H9 (cell line): ENCODE results near the gene ZNF664. TPM values are rescaled to one million over a fixed set of nuclear protein-coding genes. Genes with fewer than 3 reads are reported as not detected.

Source experiments
- DNase-seq: peaks from one replicate; pipeline ENCODE4 v3.0.0-alpha.2; 2017
- H2AFZ ChIP-seq: one replicate; pipeline ENCODE4 v1.6.1; 2013; ENCODE audit warnings: mild to moderate bottlenecking, low read length, control low read depth, moderate library complexity
- H2AK5ac ChIP-seq: 2 replicates; pipeline ENCODE4 v1.6.1; 2013; ENCODE audit warnings: low read length, control low read depth, mixed read lengths; ENCODE audit not compliant: insufficient read length
- H2BK120ac ChIP-seq: one replicate; pipeline ENCODE4 v1.6.1; 2013; ENCODE audit warnings: low read depth, mild to moderate bottlenecking, low read length, control low read depth, inconsistent platforms; ENCODE audit not compliant: poor library complexity, severe bottlenecking
- H2BK12ac ChIP-seq: 2 replicates; pipeline ENCODE4 v1.6.1; 2013; ENCODE audit warnings: low read length, control low read depth, mixed read lengths, low read depth; ENCODE audit not compliant: insufficient read length
- H2BK15ac ChIP-seq: 2 replicates; pipeline ENCODE4 v1.6.1; 2013; ENCODE audit warnings: low read depth, low read length, control low read depth
- H2BK20ac ChIP-seq: one replicate; pipeline ENCODE4 v1.6.1; 2013; ENCODE audit warnings: low read depth, mild to moderate bottlenecking, low read length, control low read depth, inconsistent platforms; ENCODE audit not compliant: poor library complexity, severe bottlenecking
- H2BK5ac ChIP-seq: 2 replicates; pipeline ENCODE4 v1.6.1; 2013; ENCODE audit warnings: low read length, control low read depth, mixed read lengths; ENCODE audit not compliant: insufficient read length
- H3K14ac ChIP-seq: 2 replicates; pipeline ENCODE4 v1.6.1; 2013; ENCODE audit warnings: low read length, control low read depth; ENCODE audit not compliant: insufficient read depth
- H3K18ac ChIP-seq: 2 replicates; pipeline ENCODE4 v1.6.1; 2013; ENCODE audit warnings: low read depth, mild to moderate bottlenecking, mixed read lengths, low read length, control low read depth; ENCODE audit not compliant: insufficient read length
- H3K23ac ChIP-seq: 2 replicates; pipeline ENCODE4 v1.6.1; 2013; ENCODE audit warnings: low read length, control low read depth, mixed read lengths, low read depth; ENCODE audit not compliant: insufficient read length
- H3K23me2 ChIP-seq: 2 replicates; pipeline ENCODE4 v1.6.1; 2013; ENCODE audit warnings: low read depth, mild to moderate bottlenecking, mixed read lengths, low read length, control low read depth; ENCODE audit not compliant: insufficient read length, poor library complexity, severe bottlenecking
- H3K27ac ChIP-seq: 2 replicates; pipeline ENCODE4 v1.5.1; 2013; ENCODE audit warnings: low read length, control low read depth, mixed read lengths, low read depth; ENCODE audit not compliant: insufficient read length
- H3K27me3 ChIP-seq: 2 replicates; pipeline ENCODE4 v1.6.1; 2013; ENCODE audit warnings: low read length, control low read depth, inconsistent platforms; ENCODE audit not compliant: insufficient read depth
- H3K4ac ChIP-seq: 2 replicates; pipeline ENCODE4 v1.6.1; 2013; ENCODE audit warnings: low read depth, mild to moderate bottlenecking, control low read depth, inconsistent platforms, low read length, moderate library complexity
- H3K4me1 ChIP-seq: 2 replicates; pipeline ENCODE4 v1.6.1; 2013; ENCODE audit warnings: low read length, control low read depth, inconsistent platforms; ENCODE audit not compliant: insufficient read depth
- H3K4me2 ChIP-seq: 2 replicates; pipeline ENCODE4 v1.6.1; 2013; ENCODE audit warnings: low read length, control low read depth, mixed read lengths; ENCODE audit not compliant: insufficient read length, insufficient read depth
- H3K56ac ChIP-seq: 2 replicates; pipeline ENCODE4 v1.6.1; 2013; ENCODE audit warnings: low read depth, mild to moderate bottlenecking, mixed read lengths, low read length, control low read depth; ENCODE audit not compliant: insufficient read length
- H3K79me1 ChIP-seq: 2 replicates; pipeline ENCODE4 v1.6.1; 2013; ENCODE audit warnings: low read depth, mild to moderate bottlenecking, moderate library complexity, low read length, control low read depth, inconsistent platforms; ENCODE audit not compliant: insufficient read depth, poor library complexity, severe bottlenecking
- H3K79me2 ChIP-seq: 2 replicates; pipeline ENCODE4 v1.6.1; 2013; ENCODE audit warnings: low read length, control low read depth, inconsistent platforms; ENCODE audit not compliant: insufficient read depth
- H3K9ac ChIP-seq: 2 replicates; pipeline ENCODE4 v1.6.1; 2013; ENCODE audit warnings: low read length, control low read depth, mixed read lengths; ENCODE audit not compliant: insufficient read length; ENCODE audit errors: extremely low read depth
- H3K9me3 ChIP-seq: one replicate; pipeline ENCODE4 v1.6.1; 2013; ENCODE audit warnings: low read depth, low read length, inconsistent platforms; ENCODE audit not compliant: control insufficient read depth
- H3T11ph ChIP-seq: one replicate; pipeline ENCODE4 v1.6.1; 2013; ENCODE audit warnings: mild to moderate bottlenecking, low read length, control low read depth, inconsistent platforms
- H4K20me1 ChIP-seq: one replicate; pipeline ENCODE4 v1.6.1; 2013; ENCODE audit not compliant: control insufficient read depth, insufficient read length, insufficient read depth
- H4K5ac ChIP-seq: 2 replicates; pipeline ENCODE4 v1.6.1; 2013; ENCODE audit warnings: low read depth, mild to moderate bottlenecking, mixed read lengths, low read length, control low read depth; ENCODE audit not compliant: insufficient read length
- H4K8ac ChIP-seq: replicated peaks from 2 replicates; pipeline ENCODE4 v1.6.1; 2013; ENCODE audit warnings: low read length, control low read depth, mixed read lengths, low read depth; ENCODE audit not compliant: insufficient read length
- H4K91ac ChIP-seq: 2 replicates; pipeline ENCODE4 v1.6.1; 2013; ENCODE audit warnings: low read depth, mild to moderate bottlenecking, moderate library complexity, mixed read lengths, low read length, control low read depth; ENCODE audit not compliant: insufficient read length
- H3K27ac Mint-ChIP-seq, 3 experiments: 2 replicates in 2 of 3; 3 replicates in 1 of 3; pipeline ENCODE4 v1.8.0; 2020 to 2021; ENCODE audit warnings: mixed read lengths in 3 of 3, mild to moderate bottlenecking in 1 of 3, moderate library complexity in 1 of 3
- H3K27me3 Mint-ChIP-seq: 2 replicates; pipeline ENCODE4 v1.8.0; 2021; ENCODE audit warnings: low read depth, mild to moderate bottlenecking, moderate library complexity, mixed read lengths
- H3K36me3 Mint-ChIP-seq, 3 experiments: 2 replicates in 2 of 3; 3 replicates in 1 of 3; pipeline ENCODE4 v1.8.0; 2020 to 2021; ENCODE audit warnings: low read depth in 3 of 3, mixed read lengths in 3 of 3; ENCODE audit not compliant: insufficient read depth in 1 of 3
- H3K4me1 Mint-ChIP-seq, 2 experiments: 2 replicates each; pipeline ENCODE4 v1.8.0; 2020; ENCODE audit warnings: mixed read lengths in 2 of 2
- H3K4me3 Mint-ChIP-seq, 2 experiments: 2 replicates in 1 of 2; 3 replicates in 1 of 2; pipeline ENCODE4 v1.8.0; 2020 to 2021; ENCODE audit warnings: mild to moderate bottlenecking in 2 of 2, mixed read lengths in 2 of 2, moderate library complexity in 1 of 2
- H3K9me3 Mint-ChIP-seq, 2 experiments: 2 replicates in 1 of 2; 3 replicates in 1 of 2; pipeline ENCODE4 v1.8.0; 2020; ENCODE audit warnings: mild to moderate bottlenecking in 2 of 2, mixed read lengths in 2 of 2, moderate library complexity in 1 of 2
- WGBS: extraction: QIAGEN DNeasy Blood & Tissue Kit; methylation state at CpG from one replicate; pipeline ENCODE4 v1.1.7; 2013; ENCODE audit warnings: missing lambda C conversion rate, low lambda C conversion rate, mixed read lengths; ENCODE audit not compliant: insufficient read length; ENCODE audit errors: extremely low coverage; 5-methylcytosine and 5-hydroxymethylcytosine counted together
- total RNA-seq: library from RNA; stranded (reverse); gene quantifications from 2 replicates; pipeline ENCODE4 v1.2.1, GENCODE V29; 2021
- TF ChIP-seq, protein P1 (sequence below): fragments of 200-600 bp; sonication (generic); conservative IDR thresholded peaks from 3 replicates; pipeline ENCODE4 v1.8.0; 2021; ENCODE audit warnings: antibody characterized with exemption, mild to moderate bottlenecking

Gene ZNF664
- total RNA-seq, 1 experiment from 2014 or later = 29.5 TPM

DNA sequence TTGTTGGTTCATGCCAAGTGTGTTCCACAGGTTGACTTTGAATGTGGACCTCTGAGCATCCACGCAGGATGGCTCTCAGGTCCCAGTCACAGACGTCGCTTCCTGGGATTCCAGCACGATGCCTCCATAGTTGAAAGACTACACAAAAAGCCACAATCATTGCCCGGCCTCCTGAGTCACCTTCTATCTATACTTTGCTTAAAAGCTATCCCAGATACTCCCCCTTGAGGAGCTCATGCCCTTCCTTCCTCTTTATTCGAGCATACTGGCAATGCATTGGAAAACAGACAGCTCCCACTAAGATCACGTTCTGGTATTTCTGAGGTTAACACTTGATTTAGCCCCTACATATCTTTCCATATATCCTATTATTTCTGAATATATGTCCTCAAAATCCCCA lies 40.1 kb downstream of the ZNF664 start:
- Histone ChIP-seq H3K23me2 (no peaks in the 10 kb centered on the region), H3K9me3 (no peaks in the 10 kb centered on the region), H4K91ac (no peak overlapping the region), H3K27ac (no peak overlapping the region), H3K79me2 (no peaks in the 10 kb centered on the region), H3K18ac (no peak overlapping the region), H2AFZ (no peak overlapping the region), H2AK5ac (no peak overlapping the region), H3K79me1 (no peaks in the 10 kb centered on the region), H2BK20ac (no peak overlapping the region), H2BK5ac (no peak overlapping the region), H3K4me2 (no peak overlapping the region), H3K23ac (no peak overlapping the region), H3K9ac (no peak overlapping the region), H2BK12ac (no peak overlapping the region), H3K4ac (no peak overlapping the region), H4K8ac (no peak overlapping the region), H4K20me1 (no peaks in the 10 kb centered on the region), H3K56ac (no peak overlapping the region), H3K27me3 (no peaks in the 10 kb centered on the region), H3T11ph (no peak overlapping the region), H3K4me1 (no peaks in the 10 kb centered on the region; the same call in 1 of the 2 replicates), H2BK120ac (no peak overlapping the region), H3K14ac (no peak overlapping the region), H4K5ac (no peak overlapping the region), H2BK15ac (no peak overlapping the region)
- Mint-ChIP-seq H3K9me3 (no peaks in the 10 kb centered on the region), H3K27me3 (no peaks in the 10 kb centered on the region), H3K36me3 (peaks cover 18 to 27% (median 23%) of the 10 kb centered on the region in 3 experiments), H3K27ac (no peak overlapping the region; a peak in 1 of 7 replicates), H3K4me3 (no peak overlapping the region), H3K4me1 (peaks cover 7 to 10% of the 10 kb centered on the region in 2 experiments)
- no CpG with 5 or more reads among the region's 7 CpGs for WGBS
- no peak for DNase-seq
- TF ChIP-seq, protein P1, sequence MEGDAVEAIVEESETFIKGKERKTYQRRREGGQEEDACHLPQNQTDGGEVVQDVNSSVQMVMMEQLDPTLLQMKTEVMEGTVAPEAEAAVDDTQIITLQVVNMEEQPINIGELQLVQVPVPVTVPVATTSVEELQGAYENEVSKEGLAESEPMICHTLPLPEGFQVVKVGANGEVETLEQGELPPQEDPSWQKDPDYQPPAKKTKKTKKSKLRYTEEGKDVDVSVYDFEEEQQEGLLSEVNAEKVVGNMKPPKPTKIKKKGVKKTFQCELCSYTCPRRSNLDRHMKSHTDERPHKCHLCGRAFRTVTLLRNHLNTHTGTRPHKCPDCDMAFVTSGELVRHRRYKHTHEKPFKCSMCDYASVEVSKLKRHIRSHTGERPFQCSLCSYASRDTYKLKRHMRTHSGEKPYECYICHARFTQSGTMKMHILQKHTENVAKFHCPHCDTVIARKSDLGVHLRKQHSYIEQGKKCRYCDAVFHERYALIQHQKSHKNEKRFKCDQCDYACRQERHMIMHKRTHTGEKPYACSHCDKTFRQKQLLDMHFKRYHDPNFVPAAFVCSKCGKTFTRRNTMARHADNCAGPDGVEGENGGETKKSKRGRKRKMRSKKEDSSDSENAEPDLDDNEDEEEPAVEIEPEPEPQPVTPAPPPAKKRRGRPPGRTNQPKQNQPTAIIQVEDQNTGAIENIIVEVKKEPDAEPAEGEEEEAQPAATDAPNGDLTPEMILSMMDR = no peak
